K562 (cell line): ENCODE results near the gene MLIP. TPM values are rescaled to one million over a fixed set of nuclear protein-coding genes. Genes with fewer than 3 reads are reported as not detected.

Experiments
- ATAC-seq: fragments of 200-7000 bp; cut with Tn5 transposase; 3 replicates; pipeline ENCODE4 v1.9.1; 2020; ENCODE audit warnings: moderate library complexity
- BruUV-seq: library from RNA; stranded (reverse); fragments of 400-500 nt; replicated peaks from 2 replicates; lab custom pipeline; 2021; lab: Mats Ljungman, UMichigan
- CTCF ChIA-PET: fragments of 300-600 bp; formaldehyde crosslinking; extraction: SDS; loops from one replicate; lab custom pipeline; 2021; ENCODE audit warnings: low intra/inter-chr PET ratio; lab: Yijun Ruan, JAX
- POLR2A ChIA-PET: fragments of 300-600, 350-650 bp; sonication (Branson Sonifier 250); formaldehyde crosslinking; extraction: SDS; loops from one replicate; lab custom pipeline; 2021; ENCODE audit warnings: antibody characterized with exemption, inconsistent platforms; lab: Yijun Ruan, JAX
- DNase-seq, 4 experiments: peaks; one replicate each; pipeline versions ENCODE4 v3.0.0 to v3.0.0-alpha.2; 2011 to 2018; ENCODE audit warnings: low spot score in 3 of 4, mixed read lengths in 3 of 4; ENCODE audit errors: extremely low read depth in 1 of 4
- FAIRE-seq: peaks from 2 replicates; lab custom pipeline; 2011; peaks lifted over from hg19 to GRCh38; lab: Jason Lieb, UNC
- H2AFZ ChIP-seq: 2 replicates; pipeline ENCODE4 v1.6.0; 2011; ENCODE audit warnings: low read depth, low read length, control low read depth, inconsistent platforms
- H3K27ac ChIP-seq: fragments of 200-600 bp; 3 replicates; pipeline ENCODE4 v1.8.0; 2011; ENCODE audit warnings: low read depth, mild to moderate bottlenecking, control low read depth, inconsistent platforms, low read length, moderate library complexity, mixed read lengths; ENCODE audit errors: extremely low read depth
- H3K27me3 ChIP-seq, 2 experiments: fragments of 300-600 bp in 1 of 2; 2 replicates in 1 of 2; 3 replicates in 1 of 2; pipeline versions ENCODE4 v1.6.0 to v1.8.0; 2011; ENCODE audit warnings: inconsistent platforms in 2 of 2, low read length in 2 of 2, mild to moderate bottlenecking in 1 of 2, mixed read lengths in 1 of 2, moderate library complexity in 1 of 2; ENCODE audit not compliant: control insufficient read depth in 2 of 2, insufficient read depth in 2 of 2
- H3K36me3 ChIP-seq: fragments of 300-600 bp; 3 replicates; pipeline ENCODE4 v1.8.0; 2011; ENCODE audit warnings: mild to moderate bottlenecking, low read length, inconsistent platforms; ENCODE audit not compliant: control insufficient read depth, insufficient read depth
- H3K4me1 ChIP-seq, 2 experiments: fragments of 200-600 bp in 1 of 2; replicated peaks in 1 of 2; 2 replicates in 1 of 2; 3 replicates in 1 of 2; pipeline versions ENCODE4 v1.5.1 to v1.8.0; 2011; ENCODE audit warnings: inconsistent platforms in 2 of 2, low read length in 2 of 2, mild to moderate bottlenecking in 1 of 2, mixed read lengths in 1 of 2, moderate library complexity in 1 of 2; ENCODE audit not compliant: control insufficient read depth in 2 of 2, insufficient read depth in 2 of 2
- H3K4me2 ChIP-seq: 2 replicates; pipeline ENCODE4 v1.6.1; 2011; ENCODE audit warnings: low read length, control low read depth, inconsistent platforms, mixed read lengths; ENCODE audit not compliant: insufficient read depth
- H3K4me3 ChIP-seq: fragments of 200-600 bp; sonication (generic), shearing (Covaris generic); 2 replicates; pipeline ENCODE4 v1.5.1; 2016; ENCODE audit warnings: control low read depth, inconsistent platforms
- H3K79me2 ChIP-seq: fragments of 200-600 bp; 3 replicates; pipeline ENCODE4 v1.8.0; 2011; ENCODE audit warnings: low read length, inconsistent platforms; ENCODE audit not compliant: control insufficient read depth, insufficient read depth
- H3K9ac ChIP-seq, 2 experiments: 2 replicates each; pipeline versions ENCODE4 v1.6.0 to v1.6.1; 2011; ENCODE audit warnings: low read depth in 2 of 2, low read length in 2 of 2, control low read depth in 1 of 2, inconsistent platforms in 1 of 2, mild to moderate bottlenecking in 1 of 2, mixed read lengths in 1 of 2; ENCODE audit not compliant: insufficient read depth in 1 of 2
- H3K9me1 ChIP-seq: one replicate; pipeline ENCODE4 v1.6.0; 2011; ENCODE audit warnings: inconsistent platforms, mild to moderate bottlenecking, low read length, moderate library complexity; ENCODE audit not compliant: control insufficient read depth, insufficient read depth
- H3K9me3 ChIP-seq: replicated peaks from 2 replicates; pipeline ENCODE4 v1.5.1; 2011; ENCODE audit warnings: low read depth, low read length, inconsistent platforms; ENCODE audit not compliant: control insufficient read depth, insufficient read depth
- H4K20me1 ChIP-seq: replicated peaks from 2 replicates; pipeline ENCODE4 v1.6.1; 2011; ENCODE audit warnings: low read length, inconsistent platforms, mixed read lengths; ENCODE audit not compliant: control insufficient read depth, insufficient read depth
- ZBTB49 ChIP-seq: sonication (generic); formaldehyde crosslinking; IDR thresholded peaks from 2 replicates; pipeline ENCODE4 v1.8.0; 2022; ENCODE audit warnings: missing genetic modification reagents, mild to moderate bottlenecking, borderline replicate concordance
- WGBS: fragments of 100-300 bp; shearing (Covaris generic); methylation state at CpG from one replicate; pipeline ENCODE4 v1.1.6; 2016; ENCODE audit warnings: low coverage, mixed read lengths; ENCODE audit not compliant: insufficient coverage; ENCODE audit errors: missing lambda C conversion rate; 5-methylcytosine and 5-hydroxymethylcytosine counted together
- in situ Hi-C: fragments of 300-500 bp; cut with MboI; formaldehyde crosslinking; loops from 4 replicates; pipeline ENCODE4 v1.15.0; 2018; ENCODE audit warnings: inconsistent platforms, mixed read lengths
- intact Hi-C: fragments of 100-400 bp; cut with micrococcal nuclease; formaldehyde crosslinking; loops from 2 replicates; pipeline ENCODE4 v1.14.2; 2022
- polyA plus RNA-seq, 8 experiments: library from polyadenylated mRNA; depleted of rRNA in 4 of 8; stranded (reverse) in 5 of 8; unstranded in 3 of 8; fragments of >200 nt; fragmentation: Nextera tagmentation in 2 of 8; fragmentation: Illumina TruSeq in 1 of 8; extraction: Ambion mirVana in 2 of 8; extraction: Trizol in 1 of 8; gene quantifications; 2 replicates each; pipeline versions ENCODE4 v1.2.1 to v1.2.3, GENCODE V29; 2011 to 2014; ENCODE audit warnings: inconsistent platforms in 1 of 8, missing spikeins in 1 of 8
- total RNA-seq, 7 experiments: library from RNA; depleted of rRNA in 6 of 7; stranded (reverse); fragments of >200 nt in 6 of 7; fragmentation: Illumina TruSeq in 2 of 7; extraction: Trizol in 2 of 7; gene quantifications; 2 replicates each; pipeline versions ENCODE4 v1.2.1 to v1.2.3, GENCODE V29; 2011 to 2021; ENCODE audit warnings: low replicate concordance in 1 of 7

Gene MLIP
- total and polyA plus RNA-seq, 9 of the 15 experiments (the other 6 are each of a cell fraction or from before 2014, with no cell fraction given) = not detected

GRCh38 chr6:54063228-54063539 lies 48.1 kb upstream of the MLIP start:
- POLR2A ChIA-PET = no interaction called here
- 0% methylated on average over 3 of the region's 3 CpGs for WGBS

More at GRCh38 chr6:54063228-54063539, 48.1 kb upstream of the MLIP start:
- in situ Hi-C loops (no loop called here), intact Hi-C loops (no loop called here)
- Histone ChIP-seq H3K9ac (no peak overlapping the region), H3K4me3 (no peak overlapping the region), H3K27ac (no peak overlapping the region), H3K27me3 (no peaks in the 10 kb centered on the region), H3K9me3 (no peaks in the 10 kb centered on the region), H3K9me1 (no peaks in the 10 kb centered on the region), H3K79me2 (no peaks in the 10 kb centered on the region), H3K36me3 (no peaks in the 10 kb centered on the region), H2AFZ (no peak overlapping the region), H3K4me2 (no peak overlapping the region)
- CTCF ChIA-PET = no interaction called here
- ATAC-seq = no peak
- no TSS peak for BruUV-seq
- no peak for TF ChIP-seq ZBTB49
- TF ChIP-seq, all 486 proteins: peak for 0
- FAIRE-seq (no peak), DNase-seq (no peak)
- H4K20me1 ChIP-seq = no peaks in the 10 kb centered on the region
- H3K4me1 ChIP-seq = no peaks in the 10 kb centered on the region
